Fibroblast of mammary gland (primary cell): ENCODE results near the gene CIAO3.

Source experiments
- DNase-seq: peaks from one replicate; pipeline ENCODE4 v3.0.0-alpha.2; 2010; ENCODE audit warnings: low read depth
- H3K4me3 ChIP-seq: 2 replicates; pipeline ENCODE4 v1.5.1; 2011; ENCODE audit warnings: low read depth, mild to moderate bottlenecking, low read length, moderate library complexity; ENCODE audit not compliant: control insufficient read depth
- TF ChIP-seq, protein P1 (sequence below): conservative IDR thresholded peaks from 2 replicates; pipeline ENCODE4 v1.5.1; 2011; ENCODE audit warnings: low read depth, low read length, inconsistent platforms; ENCODE audit not compliant: control insufficient read depth, insufficient read depth

Gene CIAO3

DNA sequence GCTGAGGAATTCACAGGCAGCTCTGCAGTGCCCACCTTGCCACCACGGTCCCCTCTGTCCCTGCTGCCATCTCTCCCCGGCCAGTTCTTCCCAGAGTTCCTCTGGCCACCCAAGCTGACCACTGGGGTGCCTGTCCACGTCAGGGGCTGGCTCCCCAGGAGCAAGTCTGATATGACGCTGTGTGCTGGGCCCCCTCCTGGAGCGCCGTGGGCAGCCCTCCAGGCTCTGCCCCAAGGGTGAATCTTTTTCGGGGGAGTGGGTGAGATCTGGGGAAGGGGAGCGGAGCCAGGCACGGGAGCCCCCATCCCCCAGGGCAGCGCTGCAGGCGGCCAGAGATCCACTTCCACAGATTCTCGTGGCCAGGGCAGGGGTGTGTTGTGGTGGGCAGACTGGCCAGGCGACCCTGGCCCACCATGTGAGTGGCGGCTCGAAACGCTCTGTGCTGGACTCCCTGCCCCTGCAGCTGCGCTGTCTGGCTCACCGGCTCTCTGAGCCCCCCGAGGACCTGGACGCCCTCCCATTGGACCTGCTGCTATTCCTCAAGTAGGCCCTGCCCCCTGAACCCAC, 23.5 kb upstream of the CIAO3 start:
- TF ChIP-seq, protein P1, sequence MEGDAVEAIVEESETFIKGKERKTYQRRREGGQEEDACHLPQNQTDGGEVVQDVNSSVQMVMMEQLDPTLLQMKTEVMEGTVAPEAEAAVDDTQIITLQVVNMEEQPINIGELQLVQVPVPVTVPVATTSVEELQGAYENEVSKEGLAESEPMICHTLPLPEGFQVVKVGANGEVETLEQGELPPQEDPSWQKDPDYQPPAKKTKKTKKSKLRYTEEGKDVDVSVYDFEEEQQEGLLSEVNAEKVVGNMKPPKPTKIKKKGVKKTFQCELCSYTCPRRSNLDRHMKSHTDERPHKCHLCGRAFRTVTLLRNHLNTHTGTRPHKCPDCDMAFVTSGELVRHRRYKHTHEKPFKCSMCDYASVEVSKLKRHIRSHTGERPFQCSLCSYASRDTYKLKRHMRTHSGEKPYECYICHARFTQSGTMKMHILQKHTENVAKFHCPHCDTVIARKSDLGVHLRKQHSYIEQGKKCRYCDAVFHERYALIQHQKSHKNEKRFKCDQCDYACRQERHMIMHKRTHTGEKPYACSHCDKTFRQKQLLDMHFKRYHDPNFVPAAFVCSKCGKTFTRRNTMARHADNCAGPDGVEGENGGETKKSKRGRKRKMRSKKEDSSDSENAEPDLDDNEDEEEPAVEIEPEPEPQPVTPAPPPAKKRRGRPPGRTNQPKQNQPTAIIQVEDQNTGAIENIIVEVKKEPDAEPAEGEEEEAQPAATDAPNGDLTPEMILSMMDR = no peak
- no peak for DNase-seq
- H3K4me3 ChIP-seq = no peak overlapping the region

DNA sequence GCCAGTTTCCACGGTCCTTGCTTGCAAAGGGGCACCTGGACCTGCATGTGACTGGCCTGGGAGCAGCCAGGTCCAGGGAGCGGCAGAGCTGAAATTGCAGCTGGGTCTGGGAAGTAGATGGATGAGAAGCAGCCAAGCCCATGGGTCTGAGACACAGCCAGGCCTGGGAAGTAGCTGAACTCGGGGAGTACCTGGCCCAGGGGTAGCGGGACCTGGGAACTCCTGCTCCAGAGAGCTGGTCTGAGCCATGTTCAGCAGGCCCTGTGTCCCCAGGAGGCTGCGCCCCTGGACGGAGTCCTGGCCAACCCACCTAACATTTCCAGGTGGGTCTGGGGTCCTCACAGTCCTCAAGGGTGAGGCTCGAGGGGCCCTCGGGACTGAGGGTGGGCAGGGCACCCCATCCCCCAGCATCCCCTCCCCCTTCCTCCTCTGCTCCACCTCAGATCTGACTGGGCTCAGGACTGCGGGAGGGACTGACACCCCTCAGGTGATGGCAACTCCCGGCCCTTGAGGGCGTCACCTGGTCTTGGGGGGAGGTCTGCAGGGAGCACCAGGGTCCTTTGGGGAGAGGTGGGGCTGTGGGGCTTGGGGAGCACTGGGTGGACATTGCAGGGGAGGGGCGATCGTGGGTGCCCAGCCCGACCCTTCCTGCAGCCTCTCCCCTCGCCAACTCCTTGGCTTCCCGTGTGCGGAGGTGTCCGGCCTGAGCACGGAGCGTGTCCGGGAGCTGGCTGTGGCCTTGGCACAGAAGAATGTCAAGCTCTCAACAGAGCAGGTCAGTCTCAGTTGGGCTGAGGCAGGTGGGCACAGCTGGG, 22.8 kb upstream of the CIAO3 start:
- H3K4me3 ChIP-seq = no peak overlapping the region
- TF ChIP-seq, protein P1 = no peak
- DNase-seq = no peak

DNA sequence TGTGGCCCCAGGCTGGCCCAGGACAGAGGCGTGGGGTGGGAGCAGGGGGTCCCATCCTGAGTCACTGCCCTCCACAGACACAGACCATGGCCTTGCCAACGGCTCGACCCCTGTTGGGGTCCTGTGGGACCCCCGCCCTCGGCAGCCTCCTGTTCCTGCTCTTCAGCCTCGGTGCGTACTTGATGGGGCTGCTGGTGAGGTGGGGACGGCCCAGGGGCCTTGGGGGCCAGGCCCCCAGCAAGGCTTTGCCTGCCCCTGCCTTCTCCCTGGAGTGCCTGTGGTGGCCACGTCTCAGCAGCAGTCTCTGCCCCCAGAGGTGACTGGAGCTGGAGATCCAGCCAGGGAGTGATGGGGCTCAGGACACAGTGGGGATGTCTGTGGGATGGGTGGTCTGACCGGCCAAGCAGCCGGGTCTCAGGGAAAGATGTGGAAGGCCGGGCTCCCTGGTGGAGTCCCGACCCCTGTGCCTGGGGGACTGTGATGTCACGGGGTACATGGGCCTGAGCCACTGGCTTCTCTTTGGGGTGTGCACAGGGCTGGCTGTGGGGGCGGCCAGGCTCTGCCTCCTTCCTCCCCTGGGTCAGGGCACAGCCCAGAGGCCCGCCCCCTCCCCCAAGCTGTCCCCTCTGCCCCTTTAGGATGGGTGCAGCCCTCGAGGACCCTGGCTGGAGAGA, 21.9 kb upstream of the CIAO3 start:
- no peak for DNase-seq
- H3K4me3 ChIP-seq = no peak overlapping the region
- TF ChIP-seq, protein P1 = no peak

DNA sequence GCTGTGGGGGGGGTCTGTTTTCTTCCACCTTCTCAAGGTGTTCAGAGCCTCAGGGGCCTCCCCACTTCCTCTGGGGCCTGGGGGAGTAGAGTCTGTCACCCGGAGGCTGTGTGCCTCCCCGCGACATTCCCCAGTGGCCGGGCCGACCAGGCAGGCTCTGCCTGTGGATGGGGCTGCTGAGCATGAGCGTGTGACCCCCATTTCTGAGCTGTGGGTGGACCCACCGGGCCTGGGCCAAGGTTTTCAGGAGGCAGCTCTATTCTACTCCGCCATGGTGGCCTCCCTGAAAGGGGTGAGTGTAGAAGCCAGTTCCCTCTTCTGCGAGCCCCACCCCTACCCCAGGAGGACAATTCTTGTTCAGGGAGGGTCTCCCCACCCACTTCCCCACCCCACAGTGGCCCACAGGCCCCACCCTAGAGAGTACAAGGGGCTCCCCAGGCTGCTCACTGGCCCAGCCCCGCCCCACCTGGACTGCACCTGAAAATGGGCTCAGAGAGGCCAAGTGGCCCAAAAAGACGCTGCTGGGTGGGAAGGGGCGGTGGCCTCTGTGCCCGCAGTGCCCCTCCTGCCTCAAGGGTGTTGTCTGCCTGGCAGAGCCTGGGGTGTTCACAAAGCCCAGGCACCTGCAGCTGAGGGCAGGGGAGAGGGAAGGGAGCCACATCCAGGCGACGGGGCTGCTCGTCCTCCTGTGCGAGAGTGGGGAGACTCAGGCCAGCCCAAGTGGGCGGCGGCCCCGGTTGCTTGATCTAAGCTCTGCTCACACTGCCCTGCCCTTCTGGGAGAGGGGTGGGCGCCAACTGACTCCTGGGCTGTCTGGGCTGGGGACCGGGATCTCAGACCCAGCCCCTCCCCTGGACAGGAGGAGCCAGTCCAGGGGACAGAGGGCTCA, 21.1 kb upstream of the CIAO3 start:
- no peak for DNase-seq
- no peak overlapping the region for H3K4me3 ChIP-seq
- TF ChIP-seq, protein P1 = no peak

DNA sequence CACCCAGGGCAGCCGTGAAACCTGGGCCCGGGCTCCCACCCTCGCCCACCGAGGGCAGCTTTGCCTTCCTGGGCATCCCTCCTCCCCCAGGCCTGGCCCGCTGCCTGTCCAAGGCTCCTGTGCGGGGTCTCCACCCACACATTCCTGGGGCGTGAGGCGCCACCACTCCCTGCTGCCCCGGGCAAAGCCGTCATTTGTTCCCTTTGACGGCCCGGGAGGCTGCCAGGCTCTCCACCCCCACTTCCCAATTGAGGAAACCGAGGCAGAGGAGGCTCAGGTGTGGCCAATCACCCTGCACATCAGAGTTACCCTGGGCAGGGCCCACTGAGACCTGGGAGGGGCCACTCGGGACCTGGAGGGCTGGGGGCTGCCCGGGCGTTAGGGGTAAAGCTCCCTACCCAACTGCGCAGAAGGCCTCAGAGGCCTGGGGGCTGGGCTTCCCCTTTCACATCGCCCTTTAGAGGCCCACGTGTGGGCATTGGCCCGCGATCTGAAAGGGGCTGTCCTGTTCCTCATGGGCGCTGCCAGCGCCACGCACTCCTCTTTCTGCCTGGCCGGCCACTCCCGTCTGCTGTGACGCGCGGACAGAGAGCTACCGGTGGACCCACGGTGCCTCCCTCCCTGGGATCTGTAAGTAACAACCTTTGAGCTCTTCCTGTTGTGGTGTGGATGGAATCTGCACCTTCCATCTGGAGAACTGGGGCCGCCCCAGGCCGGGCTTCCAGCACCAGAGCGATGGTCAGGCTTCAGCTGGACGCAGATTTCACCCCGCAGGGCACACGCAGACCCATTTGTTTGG, 19.9 kb upstream of the CIAO3 start, which contains the start of gene MSLN:
Gene MSLN (plus strand): TSS at position 190 of the 799 bp plus-strand sequence. CDS start 1,947 bp downstream, outside the sequence.
- DNase-seq = no peak
- no peak within 1 kb of the TSS for H3K4me3 ChIP-seq

More for the DNA sequence above, 19.9 kb upstream of the CIAO3 start, which contains the start of gene MSLN:
- TF ChIP-seq, protein P1 = no peak
